Activated CD8-positive, alpha-beta T cell treated with anti-CD3 and anti-CD28 coated beads for 36 hours (primary cell): ENCODE results near the gene GPT2. TPM values are rescaled to one million over a fixed set of nuclear protein-coding genes. Genes with fewer than 3 reads are reported as not detected.

Experiments
- ATAC-seq: fragments of 200-7000 bp; cut with Tn5 transposase; one replicate; pipeline ENCODE4 v1.10.0; 2021; ENCODE audit warnings: mild to moderate bottlenecking, moderate library complexity
- CTCF ChIA-PET: fragments of 350-600 bp; sonication (Branson Sonifier 250); formaldehyde crosslinking; loops from one replicate; lab custom pipeline; 2021; ENCODE audit warnings: antibody characterized with exemption; lab: Charles Lee
- POLR2A ChIA-PET: fragments of 350-600 bp; sonication (Branson Sonifier 250); formaldehyde crosslinking; loops from one replicate; lab custom pipeline; 2021; ENCODE audit warnings: antibody characterized with exemption; lab: Charles Lee
- DNase-seq: peaks from one replicate; pipeline ENCODE4 v3.0.0-alpha.2; 2020
- H3K27ac Mint-ChIP-seq: one replicate; pipeline ENCODE4 v1.8.0; 2021; ENCODE audit warnings: mild to moderate bottlenecking, mixed read lengths
- H3K27me3 Mint-ChIP-seq: one replicate; pipeline ENCODE4 v1.8.0; 2021; ENCODE audit warnings: mixed read lengths
- H3K36me3 Mint-ChIP-seq: one replicate; pipeline ENCODE4 v1.8.0; 2021; ENCODE audit warnings: low read depth, mixed read lengths
- H3K4me1 Mint-ChIP-seq: one replicate; pipeline ENCODE4 v1.8.0; 2021; ENCODE audit warnings: low read depth, mixed read lengths
- H3K4me3 Mint-ChIP-seq: one replicate; pipeline ENCODE4 v1.8.0; 2021; ENCODE audit warnings: mild to moderate bottlenecking, moderate library complexity, mixed read lengths
- H3K9me3 Mint-ChIP-seq: one replicate; pipeline ENCODE4 v1.8.0; 2021; ENCODE audit warnings: mixed read lengths
- intact Hi-C: fragments of 100-400 bp; cut with micrococcal nuclease; formaldehyde crosslinking; loops from one replicate; pipeline ENCODE4 v1.10.0; 2022
- total RNA-seq, 2 experiments: library from RNA; stranded (reverse); gene quantifications; one replicate each; pipeline ENCODE4 v1.2.3, GENCODE V29; 2021
- TF ChIP-seq, protein P1 (sequence below): fragments of 200-600 bp; IDR thresholded peaks from one replicate; pipeline ENCODE4 v1.8.0; 2022; ENCODE audit warnings: antibody characterized with exemption, mild to moderate bottlenecking

Gene GPT2
- total RNA-seq, 2 experiments from 2014 or later = 39.3 to 50.6 TPM

DNA sequence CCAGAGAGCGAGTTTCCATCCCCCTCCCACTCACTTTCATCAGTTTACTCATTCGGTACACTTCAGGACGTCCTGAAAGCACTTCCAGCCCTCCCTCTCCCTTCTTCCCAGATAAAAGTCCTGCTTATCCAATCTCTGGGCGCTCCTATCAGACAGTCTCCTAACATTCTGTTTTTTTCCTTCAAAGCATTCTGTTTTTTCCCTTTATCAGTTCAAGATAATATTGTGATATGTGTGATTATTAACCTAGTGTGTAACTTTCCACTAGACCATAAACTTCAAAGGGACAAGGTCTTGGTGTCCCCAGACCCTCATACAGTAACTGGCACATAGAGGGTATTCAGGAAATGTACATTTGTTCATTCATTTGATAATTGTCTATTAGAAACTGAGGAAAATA lies 28.8 kb upstream of the GPT2 start:
- intact Hi-C loops = no loop called here
- ATAC-seq (no peak), DNase-seq (no peak)
- ChIA-PET CTCF (interaction anchor here (1.8 to 4.0 kb wide), 3 partner anchors 9 to 53 kb away, joined by 5 to 56 read pairs (median 23); no protein-coding TSS in a partner anchor), POLR2A (no interaction called here)
- H3K27me3 Mint-ChIP-seq = no peaks in the 10 kb centered on the region
- H3K4me3 Mint-ChIP-seq = no peak overlapping the region
- peaks cover 6% of the 10 kb centered on the region for H3K4me1 Mint-ChIP-seq
- H3K9me3 Mint-ChIP-seq = no peaks in the 10 kb centered on the region
- TF ChIP-seq, protein P1, sequence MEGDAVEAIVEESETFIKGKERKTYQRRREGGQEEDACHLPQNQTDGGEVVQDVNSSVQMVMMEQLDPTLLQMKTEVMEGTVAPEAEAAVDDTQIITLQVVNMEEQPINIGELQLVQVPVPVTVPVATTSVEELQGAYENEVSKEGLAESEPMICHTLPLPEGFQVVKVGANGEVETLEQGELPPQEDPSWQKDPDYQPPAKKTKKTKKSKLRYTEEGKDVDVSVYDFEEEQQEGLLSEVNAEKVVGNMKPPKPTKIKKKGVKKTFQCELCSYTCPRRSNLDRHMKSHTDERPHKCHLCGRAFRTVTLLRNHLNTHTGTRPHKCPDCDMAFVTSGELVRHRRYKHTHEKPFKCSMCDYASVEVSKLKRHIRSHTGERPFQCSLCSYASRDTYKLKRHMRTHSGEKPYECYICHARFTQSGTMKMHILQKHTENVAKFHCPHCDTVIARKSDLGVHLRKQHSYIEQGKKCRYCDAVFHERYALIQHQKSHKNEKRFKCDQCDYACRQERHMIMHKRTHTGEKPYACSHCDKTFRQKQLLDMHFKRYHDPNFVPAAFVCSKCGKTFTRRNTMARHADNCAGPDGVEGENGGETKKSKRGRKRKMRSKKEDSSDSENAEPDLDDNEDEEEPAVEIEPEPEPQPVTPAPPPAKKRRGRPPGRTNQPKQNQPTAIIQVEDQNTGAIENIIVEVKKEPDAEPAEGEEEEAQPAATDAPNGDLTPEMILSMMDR = no peak
- no peak overlapping the region for H3K27ac Mint-ChIP-seq
- H3K36me3 Mint-ChIP-seq = no peaks in the 10 kb centered on the region

DNA sequence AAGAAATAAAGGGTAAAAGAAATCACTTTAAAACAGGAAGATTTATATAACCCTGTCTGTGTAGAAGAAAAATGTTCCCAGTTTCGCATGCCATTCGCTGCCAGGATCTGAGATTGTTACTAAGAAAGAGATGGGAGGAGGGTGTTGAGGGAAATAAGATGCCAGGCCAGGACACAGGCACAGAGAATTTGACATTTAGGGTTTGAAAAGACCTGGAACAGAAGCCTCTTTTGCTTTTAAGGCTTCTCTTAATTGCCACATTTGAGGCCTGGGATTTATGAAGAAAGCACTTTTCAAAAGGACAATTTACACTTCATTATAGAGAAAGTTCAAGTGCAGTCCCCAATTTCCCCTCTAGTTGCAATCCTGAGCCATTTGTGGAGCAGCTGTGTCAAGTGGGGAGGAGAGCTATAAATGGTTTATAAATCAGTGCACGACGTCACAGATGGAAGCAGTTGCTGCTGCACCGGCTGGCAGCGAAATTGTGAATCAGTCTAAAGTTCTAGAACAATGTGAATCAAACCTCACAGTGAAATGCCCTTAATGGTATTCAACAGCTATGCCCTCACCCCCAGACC lies 26.7 kb upstream of the GPT2 start:
- Mint-ChIP-seq H3K27ac (no peak overlapping the region), H3K4me1 (peaks cover 7% of the 10 kb centered on the region), H3K4me3 (no peak overlapping the region), H3K36me3 (no peaks in the 10 kb centered on the region), H3K9me3 (no peaks in the 10 kb centered on the region), H3K27me3 (no peaks in the 10 kb centered on the region)
- CTCF ChIA-PET = interaction anchor here (1.1 to 1.4 kb wide), 3 partner anchors 50 to 68 kb away, joined by 3 to 4 read pairs (median 3); no protein-coding TSS in a partner anchor
- POLR2A ChIA-PET = interaction anchor here (0.6 kb wide), 1 partner anchor 151 kb away, joined by 4 read pairs; no protein-coding TSS in a partner anchor
- TF ChIP-seq, protein P1 = peak; percentile 26
- ATAC-seq = peak; percentile 32
- peak; percentile 15 for DNase-seq
- intact Hi-C loops = no loop called here

DNA sequence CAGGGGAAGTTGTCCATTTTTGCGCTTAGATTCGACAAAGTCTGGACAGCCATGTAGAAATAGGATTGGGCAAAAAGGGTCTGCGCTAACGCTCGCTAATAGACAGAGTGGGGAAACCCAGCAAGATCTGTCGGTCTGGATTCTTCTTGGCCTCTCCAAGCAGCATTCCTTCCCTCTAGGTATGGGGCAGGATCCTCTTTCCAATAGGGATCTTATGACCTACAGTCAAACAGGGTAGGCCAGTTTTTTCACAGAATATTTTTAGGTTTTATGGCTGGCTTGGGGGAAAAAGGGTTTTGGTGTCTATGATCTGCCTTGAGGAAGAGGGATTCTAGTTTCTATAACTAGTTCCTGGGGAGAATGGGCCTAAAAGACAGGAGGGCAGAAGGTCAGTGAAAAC lies 26.0 kb upstream of the GPT2 start:
- POLR2A ChIA-PET = no interaction called here
- CTCF ChIA-PET = interaction anchor here (1.1 to 1.9 kb wide), 4 partner anchors 49 to 68 kb away, joined by 3 to 4 read pairs (median 4); no protein-coding TSS in a partner anchor
- Mint-ChIP-seq H3K27me3 (no peaks in the 10 kb centered on the region), H3K9me3 (peaks cover 3% of the 10 kb centered on the region), H3K27ac (no peak overlapping the region), H3K4me1 (peaks cover 10% of the 10 kb centered on the region), H3K4me3 (no peak overlapping the region), H3K36me3 (no peaks in the 10 kb centered on the region)
- TF ChIP-seq, protein P1 = no peak
- no peak for ATAC-seq
- intact Hi-C loops = no loop called here
- no peak for DNase-seq

DNA sequence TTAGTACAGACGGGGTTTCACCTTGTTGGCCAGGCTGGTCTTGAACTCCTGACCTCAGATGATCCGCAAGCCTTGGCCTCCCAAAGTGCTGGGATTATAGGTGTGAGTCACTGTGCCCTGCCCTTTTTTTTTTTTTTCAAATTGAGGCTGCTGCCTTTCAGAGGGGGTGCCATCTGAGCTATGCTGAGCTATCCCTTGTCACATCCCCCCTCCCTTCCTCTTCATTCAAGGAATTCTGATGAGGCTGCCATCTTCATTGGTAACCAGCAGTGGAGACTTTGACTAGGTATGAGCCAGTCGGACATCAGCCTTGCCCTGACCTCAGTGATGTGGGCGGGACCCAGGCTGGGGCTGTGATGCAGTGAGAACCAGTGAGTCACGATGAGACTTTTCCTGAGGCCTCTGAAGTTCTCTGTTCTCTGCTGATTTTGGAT lies 24.4 kb upstream of the GPT2 start:
- H3K4me1 Mint-ChIP-seq = peaks cover 15% of the 10 kb centered on the region
- DNase-seq (peak; percentile 68), ATAC-seq (peak; percentile 76)
- intact Hi-C loops = no loop called here
- no peak overlapping the region for H3K27ac Mint-ChIP-seq
- no peak overlapping the region for H3K4me3 Mint-ChIP-seq
- H3K27me3 Mint-ChIP-seq = no peaks in the 10 kb centered on the region
- ChIA-PET CTCF (interaction anchor here (1.9 kb wide), 1 partner anchor 49 kb away, joined by 4 read pairs; no protein-coding TSS in a partner anchor), POLR2A (interaction anchor here (1.0 to 1.5 kb wide), 2 partner anchors 27 to 182 kb away, joined by 3 read pairs; no protein-coding TSS in a partner anchor)
- no peaks in the 10 kb centered on the region for H3K36me3 Mint-ChIP-seq
- H3K9me3 Mint-ChIP-seq = peaks cover 3% of the 10 kb centered on the region
- TF ChIP-seq, protein P1 = no peak
